Measurements from ENCODE around the gene PTRH2. TPM values are rescaled to one million over a fixed set of nuclear protein-coding genes. Genes with fewer than 3 reads are reported as not detected.
"Not testable (repeated sequence)": the region's sequence is repeated elsewhere in the genome, so short reads cannot be mapped to it uniquely, and the experiment has no call there.

PTRH2 gene
- 10 to 100 TPM; 35.9 TPM for total RNA-seq

- Mint-ChIP-seq H3K4me3 (peak within 1 kb of the TSS; percentile 96), H3K9me3 (no peaks in the 10 kb centered on the region), H3K27me3 (no peaks in the 10 kb centered on the region), H3K4me1 (ENCODE audit: low read depth) (peaks cover 58% of the 10 kb centered on the region), H3K36me3 (peaks cover 27% of the 10 kb centered on the region), H3K27ac (peak within 1 kb of the TSS; percentile 93)
- POLR2A ChIA-PET: interaction anchor here (0.5 to 2.0 kb wide), 16 partner anchors 37 to 1076 kb away, joined by 3 to 12 read pairs (median 5); partner anchors contain the start of genes CLTC and RPS6KB1
- intact Hi-C loops (cut with micrococcal nuclease): loop anchor here (1.0 to 5.0 kb wide), 3 partner anchors 79 to 140 kb away; partner anchors contain the start of genes CLTC and DHX40
- CTCF ChIA-PET: interaction anchor here (0.7 to 2.6 kb wide), 8 partner anchors 17 to 207 kb away, joined by 3 to 12 read pairs (median 3); no protein-coding TSS in a partner anchor
- DNase-seq: peak; percentile 97
Observed at GRCh38 chr17:59707149-59707970, at the start of gene PTRH2, which contains the start of gene VMP1. PTRH2 (minus strand) TSS chr17:59707430; CDS start chr17:59697978, 9,452 bp downstream. VMP1 (plus strand) TSS chr17:59707654; CDS start chr17:59731447, 23,793 bp downstream.

DNA sequence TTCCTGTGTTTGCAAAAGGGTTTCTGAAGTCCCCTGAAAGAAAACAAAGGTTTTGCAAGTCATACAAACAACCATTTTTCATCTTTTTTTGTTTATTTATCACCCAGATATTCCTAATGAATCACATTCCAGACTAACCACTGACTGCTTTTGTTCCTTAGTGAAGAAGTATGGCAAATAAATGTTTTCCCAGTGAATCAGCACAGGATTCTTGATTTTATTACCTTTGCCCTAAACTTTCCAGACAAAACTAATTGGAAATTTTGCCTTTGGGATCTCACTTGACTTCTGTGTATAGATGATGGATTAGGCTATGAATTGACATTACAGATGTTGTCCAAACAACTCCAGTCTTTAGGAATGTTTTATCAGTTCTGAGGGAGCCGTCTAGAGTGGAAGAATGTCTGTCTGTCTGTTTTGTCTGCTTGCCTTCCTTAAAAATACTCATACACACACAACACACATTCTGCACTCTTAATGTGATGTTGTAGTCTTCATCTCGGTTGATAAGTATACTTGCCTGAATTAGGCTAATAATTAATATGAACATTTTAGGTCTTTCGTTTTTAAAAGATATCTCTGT lies 49.1 kb upstream of the PTRH2 start:
- peak overlapping the region; percentile 97 for H3K27ac Mint-ChIP-seq

GRCh38 chr17:59755069-59755468 lies 47.8 kb upstream of the PTRH2 start:
- ChIA-PET POLR2A (interaction anchor here (1.4 to 9.4 kb wide), 11 partner anchors 8 to 1411 kb away, joined by 4 to 365 read pairs (median 31); partner anchors contain the start of genes RPS6KB1 and TUBD1), CTCF (interaction anchor here (0.6 to 4.8 kb wide), 9 partner anchors 22 to 93 kb away, joined by 3 to 64 read pairs (median 11); no protein-coding TSS in a partner anchor)
- DNase-seq; intact Hi-C loops (cut with micrococcal nuclease); H3K27me3 Mint-ChIP-seq; H3K9me3 Mint-ChIP-seq: not testable (repeated sequence)
- H3K4me3 Mint-ChIP-seq: peak overlapping the region; percentile 26
- peaks cover 73% of the 10 kb centered on the region for H3K4me1 Mint-ChIP-seq (ENCODE audit: low read depth)
- peak overlapping the region; percentile 97 for H3K27ac Mint-ChIP-seq
- peaks cover 37% of the 10 kb centered on the region for H3K36me3 Mint-ChIP-seq

More for the DNA sequence above, 49.1 kb upstream of the PTRH2 start:
- Mint-ChIP-seq H3K27me3 (no peaks in the 10 kb centered on the region), H3K4me1 (ENCODE audit: low read depth) (peaks cover 77% of the 10 kb centered on the region), H3K36me3 (peaks cover 46% of the 10 kb centered on the region), H3K9me3 (peaks cover 7% of the 10 kb centered on the region), H3K4me3 (no peak overlapping the region)
- ChIA-PET CTCF (no interaction called here), POLR2A (interaction anchor here (5.6 to 9.4 kb wide), 4 partner anchors 7 to 84 kb away, joined by 91 to 365 read pairs (median 306); no protein-coding TSS in a partner anchor)
- DNase-seq: no peak
- intact Hi-C loops (cut with micrococcal nuclease): no loop called here

- Mint-ChIP-seq H3K9me3 (peaks cover 4% of the 10 kb centered on the region), H3K36me3 (peaks cover 33% of the 10 kb centered on the region), H3K27me3 (no peaks in the 10 kb centered on the region), H3K27ac (peak overlapping the region; percentile 97), H3K4me1 (ENCODE audit: low read depth) (peaks cover 71% of the 10 kb centered on the region), H3K4me3 (peak overlapping the region; percentile 62)
- CTCF ChIA-PET: interaction anchor here (0.6 to 4.8 kb wide), 14 partner anchors 9 to 94 kb away, joined by 3 to 64 read pairs (median 10); partner anchors contain the start of genes PTRH2 and VMP1
- POLR2A ChIA-PET: interaction anchor here (1.4 to 9.4 kb wide), 11 partner anchors 9 to 1410 kb away, joined by 4 to 365 read pairs (median 31); partner anchors contain the start of genes RPS6KB1 and TUBD1
- intact Hi-C loops (cut with micrococcal nuclease): loop anchor here (1.0 to 5.0 kb wide), 3 partner anchors 8 to 188 kb away; no protein-coding TSS in a partner anchor
- DNase-seq: peak; percentile 30
Observed at GRCh38 chr17:59754552-59754951, 47.3 kb upstream of the PTRH2 start.

DNA sequence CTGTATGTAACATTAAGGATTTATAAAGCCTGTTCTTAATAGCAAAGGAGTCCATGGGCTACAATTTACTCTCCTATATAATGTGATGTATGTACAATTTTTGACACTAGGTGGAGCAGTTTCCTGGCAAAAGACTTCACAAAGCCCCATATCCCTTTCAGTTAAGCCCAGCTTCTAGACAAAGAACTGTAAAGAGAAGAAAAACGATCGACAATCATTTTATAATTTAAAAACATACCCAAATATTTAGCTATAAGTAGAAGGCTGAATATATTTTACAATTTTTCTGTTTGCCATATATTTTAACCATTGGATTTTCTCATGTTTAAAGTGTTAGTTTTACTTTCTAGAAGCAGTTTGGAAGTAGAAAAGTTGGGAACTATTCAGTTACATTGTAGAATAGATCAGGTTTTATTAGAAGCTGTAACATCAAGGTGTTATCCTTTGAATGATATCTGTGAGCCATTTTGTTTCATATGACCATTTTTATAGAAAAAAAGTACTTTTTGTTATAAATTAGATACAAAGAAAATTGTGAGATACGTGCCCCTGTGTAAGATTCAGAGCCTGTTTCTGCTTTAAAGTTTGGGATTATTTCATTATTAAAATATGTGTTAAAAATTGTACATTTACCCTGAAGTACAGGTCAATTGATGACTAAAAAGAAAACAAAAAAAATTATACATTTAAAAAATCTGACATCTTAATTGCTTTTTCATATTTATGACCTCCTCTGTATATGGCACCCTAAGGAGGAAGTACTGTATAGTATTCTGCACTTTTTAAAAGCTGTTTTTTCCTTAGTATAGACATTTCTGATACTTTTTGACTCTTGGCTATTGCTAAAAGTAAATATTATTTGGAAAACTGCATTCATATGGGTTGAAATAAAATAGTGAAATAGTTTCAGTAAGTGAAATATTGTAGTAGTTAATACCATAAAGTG lies 46.6 kb upstream of the PTRH2 start:
- H3K27ac Mint-ChIP-seq: peak overlapping the region; percentile 97
- H3K36me3 Mint-ChIP-seq: peaks cover 28% of the 10 kb centered on the region
- no peaks in the 10 kb centered on the region for H3K27me3 Mint-ChIP-seq
- CTCF ChIA-PET: interaction anchor here (0.6 to 4.8 kb wide), 24 partner anchors 8 to 443 kb away, joined by 3 to 64 read pairs (median 4); partner anchors contain the start of genes PTRH2, RPS6KB1, TUBD1 and VMP1
- H3K9me3 Mint-ChIP-seq: no peaks in the 10 kb centered on the region
- H3K4me3 Mint-ChIP-seq: peak overlapping the region; percentile 62
- intact Hi-C loops (cut with micrococcal nuclease): loop anchor here (1.0 to 5.0 kb wide), 8 partner anchors 9 to 189 kb away; no protein-coding TSS in a partner anchor
- no peak for DNase-seq
- POLR2A ChIA-PET: interaction anchor here (0.7 to 9.4 kb wide), 13 partner anchors 10 to 1410 kb away, joined by 3 to 365 read pairs (median 13); partner anchors contain the start of genes PTRH2, RPS6KB1, TUBD1 and VMP1
- H3K4me1 Mint-ChIP-seq (ENCODE audit: low read depth): peaks cover 71% of the 10 kb centered on the region

DNA sequence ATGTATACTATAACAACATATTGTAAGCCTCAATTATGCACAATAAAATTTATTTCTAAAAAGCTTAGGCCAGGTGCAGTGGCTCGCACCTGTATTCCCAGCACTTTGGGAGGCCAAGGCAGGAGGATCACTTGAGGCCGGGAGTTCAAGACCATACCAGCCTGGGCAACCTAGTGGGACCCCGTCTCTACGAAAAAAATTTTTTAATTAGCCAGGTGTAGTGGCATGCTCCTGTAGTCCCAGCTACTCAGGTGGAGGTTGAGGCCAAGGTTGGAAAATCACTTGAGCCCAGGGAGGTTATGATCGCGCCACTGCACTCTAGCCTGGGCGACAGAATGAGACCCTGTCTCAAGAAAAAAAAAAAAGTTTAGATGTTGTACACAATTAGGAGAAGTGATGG lies 45.7 kb upstream of the PTRH2 start:
- H3K27me3 Mint-ChIP-seq: no peaks in the 10 kb centered on the region
- peaks cover 67% of the 10 kb centered on the region for H3K4me1 Mint-ChIP-seq (ENCODE audit: low read depth)
- CTCF ChIA-PET: interaction anchor here (0.6 to 4.8 kb wide), 22 partner anchors 8 to 442 kb away, joined by 3 to 64 read pairs (median 6); partner anchors contain the start of genes PTRH2 and VMP1
- peak overlapping the region; percentile 97 for H3K27ac Mint-ChIP-seq
- H3K36me3 Mint-ChIP-seq: peaks cover 20% of the 10 kb centered on the region
- peak overlapping the region; percentile 39 for H3K4me3 Mint-ChIP-seq
- POLR2A ChIA-PET: interaction anchor here (0.7 to 9.4 kb wide), 11 partner anchors 11 to 116 kb away, joined by 3 to 365 read pairs (median 31); partner anchors contain the start of genes PTRH2 and VMP1
- intact Hi-C loops (cut with micrococcal nuclease): loop anchor here (1.0 to 5.0 kb wide), 8 partner anchors 26 to 189 kb away; no protein-coding TSS in a partner anchor
- no peak for DNase-seq
- H3K9me3 Mint-ChIP-seq: no peaks in the 10 kb centered on the region

- H3K4me1 Mint-ChIP-seq (ENCODE audit: low read depth): peaks cover 63% of the 10 kb centered on the region
- ChIA-PET CTCF (interaction anchor here (0.6 to 4.8 kb wide), 15 partner anchors 9 to 123 kb away, joined by 3 to 64 read pairs (median 9); partner anchors contain the start of genes PTRH2 and VMP1), POLR2A (interaction anchor here (1.2 to 9.4 kb wide), 12 partner anchors 11 to 141 kb away, joined by 3 to 365 read pairs (median 22); partner anchors contain the start of genes PTRH2, RPS6KB1, TUBD1 and VMP1)
- H3K4me3 Mint-ChIP-seq: peak overlapping the region; percentile 75
- H3K36me3 Mint-ChIP-seq: peaks cover 20% of the 10 kb centered on the region
- no peaks in the 10 kb centered on the region for H3K27me3 Mint-ChIP-seq
- no peaks in the 10 kb centered on the region for H3K9me3 Mint-ChIP-seq
- intact Hi-C loops (cut with micrococcal nuclease): loop anchor here (1.0 to 5.0 kb wide), 4 partner anchors 27 to 190 kb away; no protein-coding TSS in a partner anchor
- H3K27ac Mint-ChIP-seq: peak overlapping the region; percentile 97
- DNase-seq: no peak
Observed at GRCh38 chr17:59752446-59752845, 45.2 kb upstream of the PTRH2 start.

GRCh38 chr17:59751955-59752413 lies 44.8 kb upstream of the PTRH2 start:
- Mint-ChIP-seq H3K27ac (peak overlapping the region; percentile 97), H3K36me3 (peaks cover 22% of the 10 kb centered on the region), H3K9me3 (no peaks in the 10 kb centered on the region), H3K4me1 (ENCODE audit: low read depth) (peaks cover 64% of the 10 kb centered on the region), H3K4me3 (peak overlapping the region; percentile 75), H3K27me3 (no peaks in the 10 kb centered on the region)
- peak; percentile 70 for DNase-seq
- ChIA-PET POLR2A (interaction anchor here (1.2 to 9.4 kb wide), 12 partner anchors 12 to 141 kb away, joined by 3 to 365 read pairs (median 22); partner anchors contain the start of genes PTRH2, RPS6KB1, TUBD1 and VMP1), CTCF (interaction anchor here (0.8 to 4.8 kb wide), 12 partner anchors 9 to 107 kb away, joined by 3 to 64 read pairs (median 18); partner anchors contain the start of genes PTRH2 and VMP1)
- intact Hi-C loops (cut with micrococcal nuclease): loop anchor here (1.0 to 5.0 kb wide), 4 partner anchors 27 to 190 kb away; no protein-coding TSS in a partner anchor

- POLR2A ChIA-PET: interaction anchor here (7.7 to 9.4 kb wide), 3 partner anchors 37 to 91 kb away, joined by 254 to 365 read pairs (median 359); no protein-coding TSS in a partner anchor
- H3K4me1 Mint-ChIP-seq (ENCODE audit: low read depth): peaks cover 38% of the 10 kb centered on the region
- DNase-seq: no peak
- H3K27me3 Mint-ChIP-seq: no peaks in the 10 kb centered on the region
- H3K4me3 Mint-ChIP-seq: no peak overlapping the region
- H3K9me3 Mint-ChIP-seq: peaks cover 2% of the 10 kb centered on the region
- intact Hi-C loops (cut with micrococcal nuclease): loop anchor here (5.0 kb wide), 1 partner anchor 226 kb away; no protein-coding TSS in a partner anchor
- peaks cover 13% of the 10 kb centered on the region for H3K36me3 Mint-ChIP-seq
- no peak overlapping the region for H3K27ac Mint-ChIP-seq
- CTCF ChIA-PET: interaction anchor here (0.8 to 2.4 kb wide), 6 partner anchors 84 to 289 kb away, joined by 3 to 8 read pairs (median 6); no protein-coding TSS in a partner anchor
Observed at GRCh38 chr17:59748591-59748990, 41.4 kb upstream of the PTRH2 start.
